Measurements from ENCODE around the gene HOMEZ.

Gene HOMEZ

DNA sequence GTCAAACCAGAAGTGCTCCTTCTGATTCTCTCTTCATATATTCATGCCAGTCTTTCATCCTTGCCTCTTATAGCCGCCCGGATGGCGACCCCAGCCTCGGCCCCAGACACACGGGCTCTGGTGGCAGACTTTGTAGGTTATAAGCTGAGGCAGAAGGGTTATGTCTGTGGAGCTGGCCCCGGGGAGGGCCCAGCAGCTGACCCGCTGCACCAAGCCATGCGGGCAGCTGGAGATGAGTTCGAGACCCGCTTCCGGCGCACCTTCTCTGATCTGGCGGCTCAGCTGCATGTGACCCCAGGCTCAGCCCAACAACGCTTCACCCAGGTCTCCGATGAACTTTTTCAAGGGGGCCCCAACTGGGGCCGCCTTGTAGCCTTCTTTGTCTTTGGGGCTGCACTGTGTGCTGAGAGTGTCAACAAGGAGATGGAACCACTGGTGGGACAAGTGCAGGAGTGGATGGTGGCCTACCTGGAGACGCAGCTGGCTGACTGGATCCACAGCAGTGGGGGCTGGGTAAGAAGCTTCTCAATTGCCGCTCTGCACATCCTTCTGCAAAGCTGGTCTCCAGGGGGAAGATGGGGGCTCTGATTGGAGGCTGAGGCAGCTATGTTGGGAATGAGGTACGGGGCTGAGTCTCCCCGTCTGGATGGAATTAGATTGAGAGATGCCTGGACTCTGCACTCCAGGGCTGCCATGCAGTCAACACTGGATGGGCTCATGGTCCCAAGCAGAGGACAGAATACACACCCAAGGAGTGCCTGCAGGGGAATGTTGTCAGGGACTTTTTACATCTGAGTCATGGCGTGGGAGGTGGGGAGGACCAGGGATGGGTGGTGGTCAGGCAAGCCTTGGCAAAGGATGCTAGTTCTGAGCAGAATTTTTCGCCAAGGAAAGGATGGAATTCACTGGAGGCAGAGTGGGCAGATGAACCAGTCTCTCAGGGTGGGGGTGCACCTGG, 22.0 kb upstream of the HOMEZ start:
- no peak for DNase-seq (ENCODE audit: low read depth)

DNA sequence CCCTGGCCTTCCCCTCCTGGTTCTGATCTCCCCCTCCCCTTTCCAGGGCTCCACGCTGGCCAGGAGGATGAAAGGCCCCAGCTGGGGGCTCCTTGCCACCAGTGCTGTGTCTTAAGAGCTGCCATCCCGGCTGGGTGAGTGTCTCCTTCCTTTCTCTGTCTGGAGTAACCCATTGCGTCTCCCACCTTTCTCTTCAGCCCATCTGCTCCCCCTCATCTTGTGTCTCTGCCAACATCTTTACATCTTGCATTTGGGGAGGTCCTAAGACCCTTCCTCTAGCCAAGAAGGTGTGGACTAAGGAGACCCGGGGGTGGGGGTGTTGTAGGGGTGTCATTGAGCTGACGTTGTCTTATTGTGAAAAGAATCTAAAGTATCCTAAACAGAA, 21.2 kb upstream of the HOMEZ start:
- no peak for DNase-seq (ENCODE audit: low read depth)

DNA sequence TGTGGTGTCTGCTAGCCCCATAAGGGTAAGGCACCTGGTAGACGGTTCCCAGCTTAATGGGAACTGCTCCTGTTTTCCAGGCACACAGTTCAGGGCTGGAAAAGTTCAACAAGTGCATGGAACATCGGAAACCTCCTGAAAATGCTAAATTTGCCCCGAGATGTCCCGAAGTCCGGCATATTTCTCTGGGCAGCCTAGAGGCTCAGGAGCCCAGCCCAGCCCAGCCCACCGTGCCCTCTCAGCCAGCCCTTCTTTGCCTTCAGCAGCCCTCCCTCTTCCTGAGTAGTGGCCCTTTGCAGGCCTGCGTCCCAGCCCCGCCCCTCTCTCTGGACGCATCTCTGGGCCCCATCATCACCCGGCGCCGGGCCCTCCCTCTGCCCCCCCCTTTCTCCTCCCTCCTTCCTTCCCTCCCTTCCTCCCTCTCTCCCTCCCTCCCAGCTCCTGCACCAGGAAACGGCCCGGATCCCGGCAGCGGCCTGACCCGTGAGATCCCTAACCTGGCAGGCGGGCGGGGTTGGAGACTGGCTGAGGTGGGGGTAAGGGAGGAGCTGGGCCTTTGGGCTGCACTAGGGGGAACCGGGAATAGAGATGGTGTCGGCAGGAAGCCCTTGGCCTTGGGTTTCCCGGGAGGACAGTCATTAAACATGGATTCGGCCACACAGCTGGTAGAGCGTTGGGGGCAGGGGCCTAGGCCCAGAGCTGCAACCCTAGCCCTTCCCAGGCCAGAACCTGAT, 20.6 kb upstream of the HOMEZ start, which contains the start of gene BCL2L2:
Gene BCL2L2, plus strand, starts transcription at position 422 of the 734 bp plus-strand sequence. CDS start 935 bp downstream, outside the sequence.
- no peak for DNase-seq (ENCODE audit: low read depth)

DNA sequence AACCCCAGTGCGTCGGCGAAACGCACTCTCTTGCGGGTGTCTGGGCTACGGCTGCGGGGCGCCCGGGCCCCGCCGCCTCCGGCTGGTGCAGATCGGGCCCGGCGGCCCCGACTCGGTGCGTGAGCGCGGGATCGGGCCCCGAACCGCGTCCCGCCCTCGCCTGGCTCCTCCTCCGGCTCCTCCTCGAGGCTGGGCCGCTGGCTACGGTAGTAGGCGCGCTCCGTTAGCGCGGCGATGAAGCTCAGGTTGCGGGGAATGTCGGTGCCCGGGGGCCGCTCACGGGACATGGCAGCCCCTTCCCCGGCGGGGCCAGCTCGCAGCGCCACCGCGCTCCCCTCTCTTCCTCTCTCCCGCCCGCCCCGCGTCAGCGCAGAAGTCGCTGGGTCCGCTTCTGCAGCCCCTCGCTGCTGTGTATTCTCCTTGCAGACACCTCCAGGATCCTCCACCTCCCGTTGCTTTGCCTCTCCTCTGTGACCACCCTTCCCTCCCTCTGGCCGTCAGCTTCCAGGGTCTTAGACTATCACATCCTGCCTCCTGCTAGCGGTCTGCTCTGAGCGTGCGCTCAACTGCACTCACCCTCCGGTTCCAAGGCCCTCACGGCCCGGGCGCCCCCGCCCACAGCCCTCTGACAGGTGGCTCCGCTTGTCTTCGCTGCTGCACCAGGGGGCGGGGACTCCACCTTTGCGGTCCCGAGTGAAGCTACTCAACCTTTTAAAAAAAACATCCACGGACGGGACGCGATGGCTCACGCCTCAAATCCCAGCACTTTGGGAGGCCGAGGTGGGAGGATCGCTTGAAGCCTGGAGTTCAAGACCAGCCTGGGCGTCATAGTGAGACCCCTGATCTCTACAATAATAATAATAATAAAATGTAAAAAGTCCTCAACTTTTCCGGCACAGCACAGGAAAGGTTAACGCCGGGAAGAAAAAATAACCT, 16.6 kb upstream of the HOMEZ start, which contains the start of gene PPP1R3E:
Gene PPP1R3E, minus strand, starts transcription at position 570 of the 936 bp plus-strand sequence. Its CDS starts 283 bp downstream, at position 287.
- DNase-seq (ENCODE audit: low read depth), result peak; percentile 76

DNA sequence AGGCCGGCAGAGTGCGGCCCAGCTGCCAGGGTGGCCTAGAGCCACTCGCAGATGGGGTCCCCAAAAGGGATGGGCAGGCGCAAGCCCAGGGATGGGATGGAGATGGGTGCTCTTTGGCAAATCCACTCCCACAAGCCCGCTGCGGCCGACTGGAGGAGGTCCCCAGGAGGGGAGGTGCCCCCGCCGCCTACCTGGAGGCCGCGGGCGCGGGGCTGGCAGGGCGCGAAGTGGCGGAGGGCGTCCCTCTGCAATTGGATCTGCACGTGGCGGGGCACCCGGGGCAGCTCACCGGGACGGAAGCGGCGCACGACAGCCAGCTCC, 16.0 kb upstream of the HOMEZ start:
- DNase-seq (ENCODE audit: low read depth), result no peak

DNA sequence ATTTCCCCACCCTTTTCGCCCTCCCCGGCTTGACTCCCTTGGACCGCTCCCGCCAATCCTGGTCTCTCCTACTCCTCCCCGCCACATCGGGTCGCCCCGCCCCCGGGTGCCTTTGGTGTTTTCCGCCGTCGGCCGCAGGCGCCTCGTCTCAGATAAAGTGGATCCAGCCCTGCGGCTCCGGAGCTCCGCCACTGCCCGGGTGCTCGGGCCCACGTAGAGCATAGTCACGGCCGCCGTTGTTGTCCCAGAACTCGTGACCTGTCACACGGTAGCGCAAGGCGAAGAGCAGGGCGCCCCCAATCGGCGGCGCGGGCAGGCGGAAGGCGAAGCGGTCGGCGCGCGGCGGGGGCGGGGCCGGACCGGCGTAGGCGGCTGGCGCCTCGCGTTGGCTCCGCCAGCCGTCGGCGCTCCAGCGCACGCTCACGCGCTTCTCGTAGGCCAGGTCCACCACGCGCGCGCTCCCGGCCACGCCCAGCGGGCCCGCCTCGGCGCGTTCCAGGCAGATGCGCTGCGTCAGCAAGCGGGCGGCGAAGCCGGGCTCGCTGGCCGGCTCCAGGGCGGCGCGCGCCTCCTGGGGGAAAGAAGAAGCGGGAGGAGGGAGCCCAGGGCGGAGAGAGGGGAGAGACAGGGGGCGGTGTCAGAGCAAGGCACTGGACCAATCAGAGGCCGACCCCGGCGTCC, 15.5 kb upstream of the HOMEZ start:
- DNase-seq (ENCODE audit: low read depth), result peak; percentile 98

DNA sequence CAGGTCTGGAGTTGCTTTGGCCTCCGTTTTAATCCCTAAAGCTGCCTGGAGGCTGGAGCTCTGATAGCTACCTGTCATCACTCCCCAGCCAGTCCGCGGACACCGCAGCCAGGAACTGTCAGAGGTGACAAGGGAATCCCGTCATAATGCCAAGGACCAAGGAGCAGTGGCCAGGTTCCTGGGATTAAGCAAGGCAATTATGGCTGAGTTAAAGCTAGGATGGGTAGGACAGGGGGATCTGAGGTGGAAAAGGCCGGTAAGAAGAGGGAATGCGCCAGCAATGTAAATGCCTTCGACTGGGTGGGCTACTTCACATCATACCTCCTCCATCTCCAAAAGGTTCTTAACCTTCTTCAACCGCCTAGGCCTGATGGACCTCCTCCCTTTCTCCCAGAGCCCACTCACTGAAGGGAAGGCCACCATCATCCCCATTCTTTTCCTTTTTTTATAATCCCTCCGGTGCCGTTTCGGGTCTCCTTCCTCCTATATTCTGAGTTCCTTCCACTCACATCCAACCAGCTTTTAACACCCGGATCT, 14.8 kb upstream of the HOMEZ start:
- DNase-seq (ENCODE audit: low read depth), result no peak

DNA sequence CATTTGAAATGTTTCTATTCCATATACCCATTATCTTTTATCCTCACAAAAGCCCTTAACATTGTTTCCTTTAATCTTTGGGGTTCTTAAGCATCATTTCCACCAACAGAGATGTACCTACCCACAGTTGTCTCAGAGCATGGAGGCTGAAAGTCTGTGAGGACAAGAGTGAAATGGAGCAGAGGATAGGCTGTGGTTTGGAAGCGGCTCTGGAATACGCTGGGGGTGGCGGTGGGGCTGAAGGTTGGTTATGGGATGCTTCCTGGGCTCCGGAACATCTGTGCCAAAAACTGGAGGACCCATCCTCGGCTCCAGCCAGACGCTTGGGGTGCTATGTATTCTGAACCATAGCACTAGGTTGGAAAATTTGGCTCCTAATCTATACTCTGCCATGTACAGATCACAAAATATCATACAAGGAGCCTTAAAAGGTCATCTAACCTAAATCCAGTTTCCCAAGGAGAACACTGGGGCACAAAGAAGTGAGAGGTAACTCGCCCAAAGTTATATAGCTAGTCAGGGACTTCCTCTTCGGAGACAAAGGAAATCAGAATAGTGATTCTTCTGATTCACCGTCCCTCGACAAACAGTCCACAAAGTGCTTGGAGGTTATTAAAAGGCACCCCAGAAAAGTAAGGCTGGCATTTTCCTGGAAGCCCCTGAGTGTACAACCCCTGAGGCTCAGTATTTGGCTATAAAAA, 14.2 kb upstream of the HOMEZ start:
- DNase-seq (ENCODE audit: low read depth), result no peak

DNA sequence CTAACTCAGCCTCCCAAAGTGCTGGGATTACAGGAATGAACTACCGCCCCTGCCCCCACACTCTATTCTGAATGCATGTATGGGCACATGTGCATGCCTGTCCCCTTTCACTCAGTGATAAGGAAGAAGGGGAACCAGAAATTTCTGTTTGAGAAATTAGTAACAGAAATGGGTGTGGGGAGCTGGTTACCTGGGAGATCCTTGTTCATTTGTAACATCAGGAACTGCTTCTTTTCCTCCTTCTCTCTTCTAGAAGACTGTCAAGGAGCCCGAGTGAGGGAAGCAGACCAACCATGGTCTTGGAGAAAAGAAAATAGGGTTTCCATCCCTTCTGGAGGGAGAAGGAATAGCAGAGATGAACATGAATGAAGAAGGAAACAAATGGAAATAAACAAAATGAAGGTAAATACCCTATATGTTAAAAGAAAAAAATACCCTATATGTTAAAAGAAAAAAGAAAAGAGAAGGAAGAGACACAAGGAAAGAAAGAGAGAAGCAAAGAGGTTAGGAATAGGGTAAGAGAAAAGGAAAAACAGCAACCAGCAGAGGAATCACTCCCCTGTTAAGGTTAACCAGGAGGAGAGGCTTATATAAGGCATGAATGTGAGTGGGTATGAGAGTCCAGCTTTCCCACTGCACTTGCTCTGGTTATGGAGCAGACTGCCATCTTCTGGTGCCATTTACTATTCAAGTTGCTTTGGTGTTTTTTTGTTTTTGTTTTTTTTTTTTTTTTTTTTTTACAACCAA, 13.5 kb upstream of the HOMEZ start:
- no peak for DNase-seq (ENCODE audit: low read depth)

DNA sequence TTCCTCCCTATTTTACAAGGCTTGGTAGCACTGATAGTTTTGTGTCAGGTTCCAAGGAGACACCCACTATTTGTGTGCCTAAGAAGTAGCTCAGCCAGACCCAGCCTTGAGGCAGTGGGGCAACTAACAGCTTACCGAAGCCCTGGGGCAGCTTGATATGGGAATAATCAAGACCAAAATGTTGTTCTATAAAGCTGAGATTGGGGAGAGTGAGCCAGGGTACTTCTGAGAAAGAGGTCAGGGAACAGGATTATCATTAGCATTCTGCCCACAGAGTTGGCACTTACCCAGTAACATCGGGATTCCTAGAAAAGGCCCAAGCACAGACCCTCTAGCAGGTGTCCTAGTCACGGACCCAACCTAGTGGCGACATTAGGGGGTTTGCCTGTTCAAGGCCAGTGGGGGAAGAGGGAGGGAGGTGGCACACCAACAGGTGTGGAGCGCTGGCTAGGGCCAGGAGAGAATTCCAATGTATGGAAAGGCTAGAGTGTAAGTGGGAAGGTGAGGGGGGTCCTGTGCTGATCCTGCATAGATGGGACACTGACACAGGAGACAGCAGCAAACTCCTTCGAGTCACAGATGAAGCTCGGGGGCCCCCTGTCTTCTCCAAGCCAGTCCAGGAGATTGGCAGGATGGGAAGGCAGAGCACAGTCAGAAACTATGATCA, 11.8 kb upstream of the HOMEZ start:
- no peak for DNase-seq (ENCODE audit: low read depth)

DNA sequence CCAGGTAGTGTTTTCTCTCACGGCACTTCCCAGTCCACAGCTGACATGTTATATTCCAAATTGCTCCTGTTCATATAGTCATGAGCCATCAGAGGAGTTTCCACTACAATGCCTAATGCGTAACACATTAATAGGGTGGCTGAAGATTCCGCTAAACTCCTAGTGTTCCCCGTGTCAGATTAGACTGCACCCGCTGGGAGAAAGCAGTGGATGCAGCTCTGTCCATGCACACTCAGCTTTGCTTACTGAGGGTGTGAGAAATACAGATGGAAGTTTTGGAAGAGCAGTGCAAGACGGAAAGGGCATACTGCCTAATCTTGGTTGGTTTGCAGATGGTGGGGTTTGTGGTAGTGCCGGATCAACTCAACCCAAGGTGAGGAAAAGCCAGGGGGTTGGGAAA, 11.2 kb upstream of the HOMEZ start:
- no peak for DNase-seq (ENCODE audit: low read depth)

DNA sequence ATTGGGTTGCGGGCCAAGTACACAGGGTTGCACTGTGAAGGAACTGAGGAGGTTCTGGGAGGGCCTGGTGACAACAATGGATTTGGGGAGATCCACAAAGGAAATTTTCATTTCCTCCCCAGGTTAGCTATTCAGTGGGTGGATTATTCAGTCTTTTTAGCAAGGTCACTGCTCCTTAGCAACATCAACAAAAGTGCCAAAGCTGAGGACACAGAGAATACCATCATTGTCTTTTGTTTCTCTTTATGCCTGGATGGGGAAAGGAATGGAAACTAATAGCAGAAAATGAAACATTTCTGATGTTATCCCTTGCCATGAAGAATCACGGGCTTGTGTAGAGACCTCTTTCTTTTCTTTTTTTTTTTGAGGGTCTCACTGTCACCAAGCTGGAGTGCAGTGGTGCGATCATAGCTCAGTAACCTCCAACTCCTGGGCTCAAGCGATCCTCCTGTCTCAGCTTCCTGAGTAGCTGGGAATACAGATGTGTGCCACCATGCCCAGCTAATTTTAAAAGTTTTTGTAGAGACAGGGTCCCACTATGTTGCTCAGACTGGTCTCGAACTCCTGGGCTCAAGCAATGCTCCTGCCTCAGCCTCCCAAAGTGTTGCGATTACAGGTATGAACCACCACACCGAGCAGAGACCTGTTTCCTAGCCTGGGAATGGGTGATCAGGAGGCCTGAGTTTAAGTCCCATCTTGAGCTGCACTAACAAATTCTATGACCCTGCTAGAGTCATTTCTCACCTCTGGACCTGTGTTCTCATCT, 10.3 kb upstream of the HOMEZ start:
- no peak for DNase-seq (ENCODE audit: low read depth)

DNA sequence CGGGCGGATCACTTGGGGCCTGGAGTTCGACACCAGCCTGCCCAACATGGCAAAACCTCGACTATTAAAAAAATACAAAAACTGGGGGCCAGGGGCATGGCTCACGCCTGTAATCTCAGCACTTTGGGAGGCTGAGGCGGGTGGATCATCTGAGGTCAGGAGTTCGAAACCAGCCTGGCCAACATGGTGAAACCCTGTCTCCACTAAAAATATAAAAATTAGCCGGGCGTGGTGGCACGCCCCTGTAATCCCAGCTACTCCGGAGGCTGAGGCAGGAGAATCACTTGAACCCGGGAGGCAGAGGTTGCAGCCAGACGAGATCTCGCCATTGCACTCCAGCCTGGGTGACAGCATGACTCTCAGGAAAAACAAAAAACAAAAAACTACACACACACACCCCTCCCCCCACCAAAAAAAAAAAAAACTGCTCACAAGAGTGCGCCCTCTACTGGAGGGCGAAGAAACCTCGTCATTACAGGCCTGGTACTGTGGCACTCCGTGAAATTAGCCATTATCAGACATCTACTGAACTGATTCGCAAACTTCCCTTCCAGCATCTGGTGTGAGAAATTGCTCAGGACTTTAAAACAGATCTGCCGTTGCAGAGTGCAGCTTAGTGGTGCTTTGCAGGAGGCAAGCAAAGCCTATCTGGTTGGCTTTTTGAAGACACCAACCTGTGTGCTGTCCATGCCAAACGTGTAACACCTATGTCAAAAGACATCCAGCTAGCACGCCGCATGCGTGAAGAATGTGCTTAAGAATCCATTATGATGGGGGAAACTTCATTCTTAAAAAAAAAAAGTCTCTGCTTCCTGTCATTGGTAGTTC, 9.0 kb upstream of the HOMEZ start:
- DNase-seq (ENCODE audit: low read depth), result no peak

DNA sequence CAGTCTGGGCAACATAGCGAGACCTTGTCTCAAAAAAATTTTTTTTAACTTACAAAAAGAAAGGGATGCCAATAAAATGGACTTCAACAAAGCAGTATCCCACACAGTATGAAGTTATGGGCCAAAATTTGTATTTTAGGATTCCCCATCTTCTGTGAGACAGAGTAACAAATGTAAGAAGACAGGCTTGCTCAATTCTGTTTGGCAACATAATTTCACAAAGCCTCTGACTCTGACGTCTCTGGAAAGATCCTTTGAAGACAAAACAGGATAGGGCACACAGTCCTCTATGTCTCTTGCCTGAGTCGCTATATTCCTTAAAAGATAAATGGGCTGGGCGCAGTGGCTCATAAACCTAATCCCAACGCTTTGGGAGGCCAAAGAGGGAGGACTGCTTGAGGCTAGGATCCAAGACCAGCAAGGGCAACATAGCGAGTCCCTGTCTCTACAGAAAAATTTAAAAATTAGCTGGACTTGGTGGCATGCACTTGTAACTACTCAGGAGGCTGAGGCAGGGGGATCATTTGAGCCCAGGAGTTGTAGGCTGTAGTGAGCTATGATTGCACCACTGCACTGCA, 1.1 kb upstream of the HOMEZ start:
- DNase-seq (ENCODE audit: low read depth), result no peak

DNA sequence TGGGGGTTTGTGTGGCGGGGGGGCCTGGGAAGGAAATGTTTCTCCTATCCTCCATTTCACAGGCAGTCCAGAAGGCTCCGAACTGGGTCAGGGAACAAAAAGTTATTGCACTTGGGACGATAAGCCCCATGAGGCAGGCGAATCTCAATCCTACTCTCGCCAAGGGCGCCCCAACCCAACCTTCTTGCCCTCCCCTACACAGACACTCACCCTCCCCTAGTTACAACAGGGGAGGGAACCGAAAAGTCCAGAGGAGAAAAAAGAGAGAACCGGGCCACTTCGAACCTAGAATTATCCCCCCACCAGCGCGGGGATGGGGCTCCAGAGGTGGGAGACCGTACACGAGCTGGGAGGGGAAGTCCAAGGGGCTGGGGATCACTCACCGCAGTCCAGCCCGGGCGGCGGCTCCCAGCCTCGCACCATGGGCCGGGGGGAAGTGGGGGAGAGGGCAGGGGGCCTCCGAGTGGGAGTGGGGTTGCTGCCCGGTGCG, 357 bp downstream of the HOMEZ start:
- no peak for DNase-seq (ENCODE audit: low read depth)

DNA sequence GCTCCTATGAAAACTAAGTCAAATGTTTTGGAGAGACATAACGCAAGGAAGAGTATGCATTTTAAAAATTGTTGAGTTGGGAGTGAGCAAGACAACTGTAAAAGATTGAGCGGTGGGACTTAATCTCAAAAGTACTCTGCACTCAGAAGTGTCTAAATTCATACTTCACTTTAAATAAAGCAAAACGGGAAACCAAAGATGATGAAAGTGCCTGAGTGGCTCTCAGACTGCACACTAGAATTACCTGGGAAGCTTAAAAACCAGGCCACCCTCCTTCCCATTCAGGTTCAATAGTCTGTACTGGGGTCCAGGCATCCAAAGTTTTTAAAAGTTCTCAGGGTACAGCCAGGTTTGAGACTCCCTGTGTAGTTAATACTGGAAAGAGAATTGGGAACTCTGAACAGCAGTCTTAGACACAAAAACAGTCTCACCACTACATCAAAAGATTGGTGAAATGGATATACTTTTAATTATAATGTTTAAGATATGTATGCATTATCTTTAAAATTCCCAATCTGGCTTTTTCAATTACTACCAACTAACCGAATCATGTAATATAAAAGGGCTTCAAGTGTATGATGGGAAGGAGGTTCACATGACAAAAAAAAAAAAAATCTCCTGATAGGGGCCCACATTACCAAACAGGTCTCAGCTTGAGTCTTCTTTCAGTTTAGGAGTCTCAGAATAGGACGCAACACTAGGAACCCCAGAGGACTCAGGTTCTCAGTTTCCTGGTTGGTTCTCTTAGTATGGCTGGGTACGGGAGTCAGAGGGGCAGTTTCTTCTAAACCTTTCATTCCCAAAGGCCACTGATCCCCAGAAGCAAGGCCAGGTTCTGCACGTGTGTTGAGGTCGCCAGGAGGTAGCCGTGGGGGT, 1.0 kb downstream of the HOMEZ start:
- no peak for DNase-seq (ENCODE audit: low read depth)

All from stimulated activated CD8-positive, alpha-beta memory T cell treated with anti-CD3 and anti-CD28 coated beads, Interleukin-12 subunit alpha, Interleukin-12 subunit beta, amount 100 ng/mL, for 4 hours (primary cell).